C4-2B (cell line): ENCODE data around the gene RAPGEF4.

ENCODE experiments used
- ZFX ChIP-seq: fragments of 450-650 bp; IDR thresholded peaks from 2 replicates; pipeline ENCODE4 v1.6.1; 2017
- TF ChIP-seq, protein P1 (sequence below): fragments of 450-650 bp; conservative IDR thresholded peaks from 2 replicates; pipeline ENCODE4 v1.5.1; 2017; ENCODE audit warnings: mild to moderate bottlenecking

DNA sequence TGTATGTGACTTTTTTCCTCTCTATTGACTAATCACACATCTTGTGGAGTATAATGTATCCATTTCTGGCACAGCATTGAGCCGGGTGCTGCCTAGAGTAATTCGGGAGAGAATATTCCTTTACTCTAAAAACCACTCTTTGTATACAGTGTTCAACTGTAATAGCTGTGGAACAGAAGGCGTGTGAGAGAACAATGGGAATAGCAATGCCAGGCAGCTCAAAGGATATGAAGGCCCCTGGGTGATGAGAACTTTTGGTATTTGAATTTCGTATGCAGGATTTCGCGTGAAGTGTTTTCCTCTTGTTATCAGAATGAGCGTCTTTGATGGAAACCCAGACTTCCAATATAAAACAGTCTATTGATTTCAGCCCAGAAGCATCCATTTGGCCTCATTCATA is 255.4 kb downstream of the RAPGEF4 start:
- TF ChIP-seq, protein P1, sequence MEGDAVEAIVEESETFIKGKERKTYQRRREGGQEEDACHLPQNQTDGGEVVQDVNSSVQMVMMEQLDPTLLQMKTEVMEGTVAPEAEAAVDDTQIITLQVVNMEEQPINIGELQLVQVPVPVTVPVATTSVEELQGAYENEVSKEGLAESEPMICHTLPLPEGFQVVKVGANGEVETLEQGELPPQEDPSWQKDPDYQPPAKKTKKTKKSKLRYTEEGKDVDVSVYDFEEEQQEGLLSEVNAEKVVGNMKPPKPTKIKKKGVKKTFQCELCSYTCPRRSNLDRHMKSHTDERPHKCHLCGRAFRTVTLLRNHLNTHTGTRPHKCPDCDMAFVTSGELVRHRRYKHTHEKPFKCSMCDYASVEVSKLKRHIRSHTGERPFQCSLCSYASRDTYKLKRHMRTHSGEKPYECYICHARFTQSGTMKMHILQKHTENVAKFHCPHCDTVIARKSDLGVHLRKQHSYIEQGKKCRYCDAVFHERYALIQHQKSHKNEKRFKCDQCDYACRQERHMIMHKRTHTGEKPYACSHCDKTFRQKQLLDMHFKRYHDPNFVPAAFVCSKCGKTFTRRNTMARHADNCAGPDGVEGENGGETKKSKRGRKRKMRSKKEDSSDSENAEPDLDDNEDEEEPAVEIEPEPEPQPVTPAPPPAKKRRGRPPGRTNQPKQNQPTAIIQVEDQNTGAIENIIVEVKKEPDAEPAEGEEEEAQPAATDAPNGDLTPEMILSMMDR = no peak
- TF ChIP-seq ZFX = no peak
